Fibroblast of skin of scalp (primary cell): ENCODE results near the gene ZNF428. TPM values are rescaled to one million over a fixed set of nuclear protein-coding genes. Genes with fewer than 3 reads are reported as not detected.
A peak's percentile ranks its signal among the peaks of the same experiment; 100 is the strongest.
"Not testable (repeated sequence)": the region's sequence is repeated elsewhere in the genome, so short reads cannot be mapped to it uniquely, and the experiment has no call there.

ENCODE experiments used
- DNase-seq: peaks from one replicate; pipeline ENCODE4 v3.0.0-alpha.2; 2013
- polyA plus RNA-seq, 2 experiments: library from polyadenylated mRNA; unstranded; fragments of 120-200 nt; gene quantifications; one replicate each; pipeline ENCODE4 v1.2.1, GENCODE V29; 2013; ENCODE audit not compliant: insufficient read length in 2 of 2

Gene ZNF428, protein sequence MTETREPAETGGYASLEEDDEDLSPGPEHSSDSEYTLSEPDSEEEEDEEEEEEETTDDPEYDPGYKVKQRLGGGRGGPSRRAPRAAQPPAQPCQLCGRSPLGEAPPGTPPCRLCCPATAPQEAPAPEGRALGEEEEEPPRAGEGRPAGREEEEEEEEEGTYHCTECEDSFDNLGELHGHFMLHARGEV
- 65.9 TPM for polyA plus RNA-seq (2013, experiment 1 of 2; ENCODE audit: insufficient read length)
- 66.2 TPM for polyA plus RNA-seq (2013, experiment 2 of 2; ENCODE audit: insufficient read length)

DNA sequence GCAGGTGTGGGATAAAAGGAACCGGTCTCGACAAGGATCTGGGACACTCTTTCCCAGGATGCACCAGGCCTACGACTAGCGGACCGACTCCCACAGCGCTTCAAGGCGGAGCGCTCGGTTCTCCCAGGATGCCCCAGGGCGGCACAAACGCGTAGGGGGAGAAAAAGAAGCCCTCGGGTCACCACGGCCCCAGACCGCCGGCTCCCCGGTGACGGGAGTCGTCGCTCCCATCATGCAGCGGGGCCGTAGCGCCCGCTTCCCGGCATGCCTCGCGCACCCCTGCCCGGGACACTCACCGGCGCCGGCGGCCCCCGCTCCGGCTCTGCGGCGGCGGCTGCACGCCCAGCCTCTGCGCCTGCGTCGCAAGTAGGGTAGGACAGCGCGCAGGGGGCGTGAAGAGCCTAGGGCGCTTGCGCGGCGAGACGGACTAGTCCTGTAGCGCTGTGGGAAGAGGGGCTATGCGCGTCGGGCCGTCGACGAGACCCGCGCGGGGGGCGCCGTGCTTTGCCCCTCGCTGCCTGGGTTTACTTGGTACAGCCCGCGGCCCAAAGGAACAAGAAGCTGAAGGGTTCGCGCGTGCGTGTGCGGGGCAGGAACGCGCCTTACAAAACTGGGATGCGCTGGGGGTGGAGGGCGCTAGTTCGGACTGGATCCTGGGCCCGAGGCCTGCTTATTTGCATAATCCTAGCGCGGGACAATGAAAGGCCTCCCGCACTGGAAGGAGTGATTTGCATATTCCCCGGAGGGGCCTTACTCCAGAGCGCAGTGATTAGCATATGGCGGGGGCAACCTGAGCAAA is at the start of gene ZNF428:
ZNF428 (minus strand) TSS at position 368 of the 799 bp plus-strand sequence. CDS start 5,325 bp downstream, outside the sequence.
- DNase-seq = peak; percentile 90

DNA sequence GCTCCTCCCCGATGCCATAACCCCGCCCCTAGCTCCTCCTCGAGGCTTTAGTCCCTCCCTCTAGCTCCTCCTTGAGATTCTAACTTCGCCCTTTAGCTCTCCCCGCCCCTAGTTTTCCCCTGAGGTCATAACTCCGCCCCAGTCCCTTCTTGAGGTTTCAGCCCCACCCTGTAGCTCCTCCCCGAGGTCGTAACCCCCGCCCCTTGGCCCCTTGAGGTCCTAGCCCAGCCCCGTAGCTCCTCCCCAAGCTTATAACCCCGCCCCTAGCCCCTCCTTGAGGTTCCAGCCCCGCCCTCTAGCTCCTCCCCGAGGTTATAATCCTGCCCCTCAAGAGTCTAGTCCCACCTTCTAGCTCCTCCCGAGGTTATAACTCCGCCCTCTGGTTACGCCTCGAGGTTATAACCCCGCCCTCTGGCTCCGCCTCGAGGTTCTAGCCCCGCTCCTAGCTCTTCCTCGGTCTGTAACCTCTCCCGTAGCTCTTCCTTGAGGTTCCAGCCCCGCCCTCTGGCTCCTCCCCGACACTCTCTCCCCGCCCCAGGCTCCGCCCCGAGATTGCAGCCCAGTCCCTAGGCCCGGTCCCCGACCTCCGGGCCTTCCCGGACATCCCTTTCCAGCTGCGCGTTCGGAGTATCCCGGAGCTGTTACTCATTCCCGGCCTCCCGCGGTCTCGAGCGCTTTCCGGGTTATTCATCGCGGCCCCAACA is 49.1 kb upstream of the ZNF428 start:
- peak; percentile 100 for DNase-seq

DNA sequence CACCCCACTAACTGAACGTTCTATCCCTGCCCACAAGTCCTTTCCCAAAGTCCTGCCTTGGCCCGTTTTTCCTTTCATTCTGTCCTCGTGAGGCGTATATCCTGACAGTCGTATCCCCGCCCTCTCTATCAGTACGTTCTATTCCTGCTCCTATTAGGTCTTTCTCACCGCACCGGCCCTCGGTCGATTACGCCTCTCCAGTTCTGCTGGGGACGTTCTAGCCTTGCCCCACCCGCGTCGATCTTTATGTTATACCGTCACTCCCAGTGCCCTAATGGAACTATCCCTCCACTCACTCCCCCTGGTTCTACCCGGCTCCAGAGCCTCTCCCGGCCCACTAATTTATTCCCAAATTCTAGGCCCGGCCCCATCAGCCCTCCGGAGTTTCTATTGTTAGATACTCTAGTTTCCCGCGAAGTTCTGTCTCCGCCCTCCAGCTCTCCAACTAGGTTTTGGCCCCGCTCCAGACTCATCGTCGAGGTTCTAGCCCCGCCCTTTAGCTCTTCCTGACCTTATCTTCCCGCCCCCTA is 48.5 kb upstream of the ZNF428 start:
- DNase-seq = no peak

DNA sequence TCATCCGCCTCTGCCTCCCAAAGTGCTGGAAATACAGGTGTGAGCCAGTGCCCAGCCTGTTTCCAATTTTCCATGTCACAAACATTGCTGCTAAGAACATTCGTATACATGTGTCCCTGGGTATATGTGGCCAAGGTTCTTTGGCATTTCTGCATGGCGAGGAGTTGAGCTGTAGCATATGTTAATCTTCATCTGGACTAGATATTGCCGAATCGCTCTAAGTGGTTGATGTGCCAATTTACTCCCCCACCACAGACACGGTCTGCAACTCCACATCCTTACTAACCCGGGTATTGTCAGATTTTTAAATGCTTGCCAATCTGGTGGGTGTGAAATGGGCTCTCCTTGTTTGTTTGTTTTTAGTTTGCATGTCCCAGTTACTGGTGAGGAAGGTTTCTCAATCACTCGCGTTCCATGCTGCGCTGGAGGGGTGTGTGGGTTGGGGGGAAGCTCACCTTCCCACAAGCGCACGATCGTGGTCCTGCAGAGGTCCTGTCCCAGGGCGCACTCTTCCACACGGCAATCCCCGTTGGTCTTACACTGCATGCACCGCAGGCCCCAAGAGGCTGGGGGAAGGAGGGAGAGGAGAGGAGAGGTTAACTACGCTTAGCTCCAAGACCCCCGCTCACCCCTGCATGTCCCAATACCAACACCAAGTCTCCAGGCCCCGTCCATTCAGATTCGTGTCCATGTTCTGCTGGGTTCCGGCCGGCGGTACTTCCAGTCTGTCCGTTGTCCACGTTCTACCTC is 47.9 kb upstream of the ZNF428 start:
- no peak for DNase-seq

DNA sequence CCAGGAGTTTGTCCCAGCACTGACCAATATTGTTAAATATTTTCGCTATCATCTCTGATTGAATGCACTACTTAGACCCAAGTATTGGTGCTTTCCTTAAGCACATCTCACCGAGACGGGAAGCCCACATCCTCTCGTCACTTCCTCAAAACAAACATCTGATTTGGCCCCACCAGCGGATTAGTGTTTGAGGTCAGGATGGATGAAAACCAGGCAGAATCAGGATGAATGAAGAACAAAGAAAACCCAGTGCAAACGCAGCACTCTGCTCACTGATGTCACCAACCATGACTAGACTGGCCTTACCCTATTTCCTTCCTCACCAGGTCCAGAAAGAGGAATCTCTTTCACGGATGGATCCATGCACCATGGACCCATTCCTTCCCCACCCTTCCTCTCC is 44.6 kb upstream of the ZNF428 start:
- DNase-seq = no peak

DNA sequence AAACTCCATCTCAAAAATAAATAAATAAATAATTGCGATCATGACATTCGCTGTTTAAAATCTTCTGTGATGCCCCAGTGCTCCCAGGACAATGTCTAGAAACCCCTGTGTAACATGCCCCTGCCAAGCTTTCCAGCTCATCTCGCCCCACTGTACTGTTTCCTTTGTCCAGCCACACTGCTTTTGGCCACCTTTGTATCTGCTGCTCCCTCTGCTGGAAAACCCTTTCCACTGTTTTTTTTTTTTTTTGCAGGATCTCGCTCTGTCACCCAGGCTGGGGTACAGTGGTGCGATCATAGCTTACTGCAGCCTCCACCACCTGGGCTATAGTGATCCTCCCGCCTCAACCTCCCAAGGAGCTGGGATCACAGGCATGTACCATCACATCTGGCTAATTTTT is 43.1 kb upstream of the ZNF428 start:
- DNase-seq = peak; percentile 12

DNA sequence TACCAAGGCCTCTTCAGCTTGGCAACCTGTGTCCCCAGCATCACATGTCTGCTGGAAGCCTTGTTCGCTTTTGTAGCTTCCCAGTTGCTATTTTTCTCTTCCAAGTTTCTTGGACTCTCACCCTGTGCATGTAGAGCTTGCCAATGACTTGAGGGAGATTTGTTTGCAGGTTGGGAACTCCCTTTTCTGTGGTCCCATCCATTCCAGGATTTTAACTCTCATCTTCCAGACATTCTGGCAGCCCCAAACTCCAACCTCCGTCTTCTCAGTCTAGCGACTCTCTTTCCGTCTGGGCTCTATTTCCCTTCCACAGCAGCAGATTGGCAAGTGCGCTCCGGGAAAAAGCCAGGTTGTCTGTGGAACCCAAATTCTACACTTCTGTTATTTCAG is 41.5 kb upstream of the ZNF428 start:
- no peak for DNase-seq

DNA sequence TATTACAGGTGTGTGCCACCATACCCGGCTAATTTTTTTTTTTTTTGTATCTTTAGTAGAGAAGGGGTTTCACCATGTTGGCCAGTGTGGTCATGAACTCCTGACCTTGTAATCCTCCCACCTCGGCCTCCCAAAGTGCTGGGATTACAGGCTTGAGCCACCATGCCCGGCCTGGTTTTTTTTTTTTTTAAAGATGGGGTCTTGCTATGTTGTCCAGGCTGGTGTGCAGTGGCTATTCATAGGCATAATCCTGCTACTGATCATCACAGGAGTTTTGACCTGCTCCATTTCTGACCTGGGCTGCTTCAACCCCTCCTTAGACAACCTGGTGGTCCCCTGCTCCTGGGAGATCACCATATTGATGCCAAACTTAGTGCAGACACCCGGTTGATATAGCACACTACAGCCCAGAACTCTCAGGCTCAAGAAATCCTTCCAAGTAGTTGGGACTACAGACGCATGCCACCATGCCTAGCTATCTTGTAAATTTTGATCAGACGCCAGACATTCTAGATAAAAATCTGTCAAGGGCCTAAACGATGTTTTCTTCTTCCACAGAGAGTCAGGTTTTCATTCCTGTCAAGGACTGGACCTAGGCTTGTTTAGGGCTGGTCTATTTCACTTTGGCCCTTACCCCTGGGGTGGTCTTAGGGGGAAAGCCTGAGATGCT is 41.0 kb upstream of the ZNF428 start:
- DNase-seq = no peak

DNA sequence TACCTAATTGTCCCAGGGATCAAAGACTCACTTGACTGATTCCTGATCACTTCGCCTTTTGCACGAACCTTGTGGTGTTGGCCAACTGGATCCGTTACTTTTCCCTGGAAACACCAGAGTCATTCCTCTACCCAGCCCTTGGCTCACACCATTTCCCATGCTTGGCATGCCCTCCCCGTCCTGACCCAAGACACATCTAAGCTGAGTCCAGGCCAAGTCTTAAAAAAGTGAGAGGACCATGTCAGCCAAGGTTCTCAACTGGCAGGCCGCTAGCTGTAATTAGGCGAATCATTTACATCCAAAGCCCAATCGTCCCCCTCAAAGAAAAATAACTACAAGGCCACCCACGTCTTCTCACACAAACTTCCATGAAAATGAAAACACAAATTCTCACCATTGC is 39.1 kb upstream of the ZNF428 start:
- DNase-seq = no peak

DNA sequence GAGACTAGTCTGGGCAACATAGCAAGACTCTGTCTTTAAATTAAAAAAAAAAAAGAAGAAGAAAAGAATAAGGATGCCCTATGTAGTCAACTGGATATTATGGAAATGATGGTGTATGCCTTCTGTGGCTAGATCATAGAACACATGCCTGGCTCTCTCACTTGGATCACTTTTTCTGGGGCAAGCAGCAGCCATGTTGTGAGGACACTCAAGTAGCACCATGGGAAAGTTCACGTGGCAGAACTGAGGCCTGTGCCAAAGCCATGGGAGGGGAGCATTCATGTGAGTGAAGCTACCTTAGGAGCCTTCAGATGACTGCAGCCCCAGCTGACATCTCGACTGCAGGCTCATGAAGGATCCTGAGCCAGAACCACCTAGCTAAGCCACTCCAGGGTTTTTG is 38.6 kb upstream of the ZNF428 start:
- no peak for DNase-seq

DNA sequence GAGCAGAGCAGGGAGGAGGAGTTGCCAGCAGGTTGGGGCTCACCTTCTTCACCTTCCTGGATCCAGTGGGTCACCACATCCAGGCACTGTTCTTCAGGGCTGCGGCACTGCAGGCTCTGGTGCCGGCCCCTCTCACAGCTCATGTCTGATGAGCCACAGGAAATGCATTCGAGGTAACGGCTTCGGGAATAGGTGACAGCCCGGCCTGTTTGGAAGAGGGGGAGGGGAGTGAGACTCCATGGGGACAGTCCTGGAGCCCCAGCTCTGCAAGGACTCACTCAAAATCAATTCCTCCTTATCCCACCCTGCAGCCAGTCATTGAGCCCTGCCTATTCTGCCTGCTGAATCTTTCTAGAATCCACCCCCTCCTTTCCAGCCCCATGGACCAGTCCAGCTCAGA is 37.0 kb upstream of the ZNF428 start:
- no peak for DNase-seq

DNA sequence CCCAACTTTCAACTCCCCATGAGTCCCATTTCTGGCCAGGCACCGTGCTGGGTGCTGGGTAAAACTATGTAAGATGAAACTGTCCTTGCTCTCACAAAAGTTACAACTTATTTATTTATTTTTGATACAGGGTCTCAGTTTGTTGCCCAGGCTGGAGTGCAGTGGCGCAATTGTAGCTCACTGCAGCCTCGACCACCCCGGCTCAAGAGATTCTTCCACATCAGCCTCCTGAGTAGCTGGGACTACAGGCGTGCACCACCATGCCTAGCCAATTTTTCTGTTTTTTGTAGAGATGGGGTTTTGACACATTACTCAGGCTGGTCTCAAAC is 33.1 kb upstream of the ZNF428 start:
- DNase-seq = no peak

DNA sequence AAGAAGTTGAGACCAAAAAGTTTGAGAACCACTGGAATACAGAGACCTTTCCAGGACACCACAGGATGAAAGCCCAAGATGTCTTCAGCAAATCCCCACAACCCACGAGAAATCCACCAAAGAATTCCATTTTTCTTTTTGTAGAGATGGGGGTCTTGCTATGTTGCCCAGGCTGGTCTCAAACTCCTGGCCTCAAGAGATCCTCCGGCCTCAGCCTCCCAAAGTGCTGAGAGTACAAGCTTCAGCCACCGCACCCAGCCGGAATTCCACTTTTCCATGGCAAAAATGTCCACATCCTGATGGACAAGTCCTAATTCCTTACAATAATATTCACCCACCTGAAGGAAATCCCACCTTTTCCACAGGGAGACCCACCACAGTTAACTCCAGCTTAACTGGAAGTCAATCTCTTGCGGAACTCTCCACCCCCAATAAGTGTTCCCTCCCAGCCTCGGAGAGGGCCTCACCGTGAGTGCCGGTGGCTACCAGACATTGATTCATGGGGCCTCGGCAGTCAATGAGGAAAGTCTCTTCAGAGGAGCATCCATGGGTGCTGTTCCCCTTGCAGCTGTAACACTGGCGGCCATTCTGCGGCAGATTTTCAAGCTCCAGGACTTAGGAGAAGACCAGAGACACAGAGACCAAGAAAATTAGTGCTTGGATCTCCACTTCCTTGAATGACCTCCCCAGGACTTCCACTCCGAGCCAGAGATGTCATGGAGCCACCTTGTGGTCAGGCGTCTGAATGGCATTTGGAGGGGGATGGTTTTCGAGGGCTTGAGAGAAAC is 32.5 kb upstream of the ZNF428 start:
- peak; percentile 62 for DNase-seq

DNA sequence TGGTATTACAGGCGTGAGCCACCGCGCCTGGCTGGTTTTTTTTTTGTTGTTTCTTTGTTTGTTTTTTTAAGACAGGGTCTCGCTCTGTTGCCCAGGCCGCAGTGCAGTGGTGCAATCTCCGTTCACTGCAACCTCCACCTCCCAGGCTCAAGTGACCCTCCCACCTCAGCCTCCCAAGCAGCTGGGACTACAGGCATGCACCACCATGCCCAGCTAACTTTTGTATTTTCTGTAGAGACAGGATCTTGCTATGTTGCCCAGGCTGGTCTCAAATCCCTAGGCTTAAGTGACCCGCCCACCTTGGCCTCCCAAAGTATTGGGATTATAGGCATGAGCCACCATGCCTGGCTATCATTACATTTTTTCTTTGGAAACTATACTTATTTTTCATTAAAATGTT is 30.8 kb upstream of the ZNF428 start:
- not testable (repeated sequence) for DNase-seq

DNA sequence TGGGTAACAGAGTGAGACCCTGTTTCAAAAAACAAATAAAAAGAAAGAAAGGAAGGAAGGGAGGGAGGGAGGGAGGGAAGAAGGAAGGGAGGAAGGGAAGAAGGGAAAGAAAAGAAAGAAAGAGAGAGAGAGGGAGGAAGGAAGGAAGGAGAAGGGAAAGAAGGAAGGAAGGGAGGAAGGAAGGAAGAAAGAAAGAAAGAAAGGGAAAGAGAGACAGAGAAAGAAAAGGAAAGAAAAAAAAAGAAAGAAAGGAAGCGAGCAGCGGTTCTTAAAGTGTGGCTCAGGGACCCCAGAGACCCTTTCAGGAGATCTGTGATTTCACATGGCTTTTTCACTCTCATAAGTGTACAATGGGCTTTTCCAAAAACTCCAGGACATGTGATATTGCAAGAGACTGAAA is 30.1 kb upstream of the ZNF428 start:
- no peak for DNase-seq

DNA sequence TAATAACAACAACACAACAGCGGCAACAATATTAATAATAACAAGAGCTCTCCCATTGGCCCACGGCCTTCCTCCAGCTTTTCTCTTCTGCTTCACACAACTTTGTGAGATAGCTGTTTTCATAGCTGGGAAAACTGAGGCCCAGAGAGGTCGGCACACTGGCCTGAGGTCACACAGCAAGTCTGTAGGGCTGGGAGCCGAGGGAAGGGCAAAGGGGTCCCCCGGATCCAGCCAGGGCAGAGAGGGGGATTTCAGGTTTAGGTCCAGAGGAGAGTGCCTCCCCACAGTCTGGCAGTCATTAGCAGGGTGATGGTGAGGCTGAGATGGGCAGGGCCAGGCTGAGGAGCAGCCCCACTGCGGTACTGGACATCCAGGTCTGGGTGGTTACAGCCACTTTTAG is 29.2 kb upstream of the ZNF428 start:
- no peak for DNase-seq

DNA sequence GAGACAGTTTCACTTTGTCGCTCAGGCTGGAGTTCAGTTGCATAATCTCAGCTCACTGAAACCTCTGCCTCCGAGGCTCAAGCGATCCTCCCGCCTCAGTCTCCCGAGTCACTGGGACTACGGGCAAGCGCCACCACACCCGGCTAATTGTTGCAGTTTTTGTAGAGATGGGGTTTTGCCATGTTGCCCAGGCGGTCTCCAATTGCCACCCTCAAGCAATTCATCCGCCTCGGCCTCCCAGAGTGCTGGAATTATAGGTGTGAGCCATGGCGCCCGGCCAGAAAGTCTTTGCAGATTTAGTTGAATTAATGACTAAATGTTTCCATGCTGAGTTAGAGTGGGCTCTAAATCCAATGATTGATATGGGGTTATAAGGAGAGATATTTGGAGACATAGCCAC is 24.8 kb upstream of the ZNF428 start:
- DNase-seq = no peak

DNA sequence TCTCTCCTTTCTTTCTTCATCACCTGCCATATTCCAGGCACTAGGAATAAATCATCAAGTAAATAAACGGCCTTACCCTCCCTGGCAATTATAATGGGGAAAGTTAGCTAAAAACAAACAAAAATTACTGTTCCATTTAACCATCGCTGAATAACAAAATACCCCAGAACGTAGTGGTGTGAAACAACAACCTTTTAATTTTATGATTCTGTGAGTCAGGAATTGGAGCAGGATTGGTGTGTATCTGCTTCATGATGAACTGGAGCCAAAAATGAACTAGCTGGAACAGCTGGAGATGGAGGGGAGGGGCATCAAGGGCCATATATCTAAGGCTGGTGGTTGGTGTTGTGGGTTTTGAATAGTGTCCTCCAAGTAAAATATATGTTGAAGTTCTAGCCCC is 23.9 kb upstream of the ZNF428 start:
- DNase-seq = no peak

DNA sequence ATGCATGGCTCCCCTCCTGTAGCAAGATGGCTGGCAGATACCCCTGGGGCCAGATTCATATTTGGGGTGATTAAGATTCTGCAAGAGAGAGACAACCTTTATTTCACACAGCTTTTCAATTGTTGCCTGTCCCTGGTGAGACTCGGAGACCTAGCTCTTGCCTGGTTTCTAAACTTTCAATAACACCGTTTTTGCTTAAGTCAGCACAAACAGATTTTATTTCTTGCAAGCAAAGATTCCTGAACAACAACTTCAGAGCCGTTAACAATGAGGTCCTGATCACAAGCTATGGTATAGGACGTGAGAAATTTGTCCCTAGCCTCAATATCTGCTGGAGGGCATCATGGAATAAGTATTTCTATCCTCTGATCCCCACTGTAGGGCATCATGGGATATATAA is 23.1 kb upstream of the ZNF428 start:
- no peak for DNase-seq

DNA sequence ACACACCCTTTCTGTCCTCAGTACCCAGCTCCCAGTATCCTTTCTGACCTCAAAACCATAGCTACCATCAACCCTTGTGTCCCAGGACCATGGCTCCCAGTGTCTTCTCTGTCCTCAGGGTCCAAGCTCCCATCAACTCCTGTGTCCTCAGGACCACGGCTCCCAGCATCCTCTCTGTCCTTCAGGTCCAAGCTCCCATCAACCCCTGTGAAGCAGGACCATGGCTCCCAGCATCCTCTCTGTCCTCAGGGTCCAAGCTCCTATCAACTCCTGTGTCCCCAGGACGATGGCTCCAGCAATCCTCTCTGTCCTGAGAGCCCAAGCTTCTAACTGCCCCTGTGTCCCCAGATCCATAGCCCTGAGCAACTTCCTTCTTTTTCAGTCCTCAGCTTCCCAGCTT is 21.9 kb upstream of the ZNF428 start:
- no peak for DNase-seq

DNA sequence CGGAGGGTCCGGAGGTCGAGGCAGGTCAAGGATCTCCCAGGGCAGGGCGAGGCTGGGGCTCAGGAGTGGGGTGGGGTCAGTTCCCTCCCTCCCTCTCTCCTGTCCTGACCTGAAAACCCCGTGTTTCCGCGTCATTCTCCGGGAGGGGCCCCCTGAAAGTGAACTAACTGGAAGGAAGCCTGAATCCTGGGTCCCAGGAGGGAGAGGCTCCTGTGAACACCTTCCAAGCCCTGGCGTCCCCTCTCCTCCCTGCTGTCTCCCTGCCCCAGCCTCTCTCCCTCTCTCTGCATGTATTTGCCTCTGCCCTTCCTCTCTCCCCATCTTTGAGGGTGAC is 21.0 kb upstream of the ZNF428 start:
- DNase-seq = no peak
